T1000 (cell line): ENCODE data around the gene SFTA2.
"Not testable (repeated sequence)": the region's sequence is repeated elsewhere in the genome, so short reads cannot be mapped to it uniquely, and the experiment has no call there.

Source experiments
- DNase-seq: peaks from one replicate; lab custom pipeline; 2025; ENCODE audit warnings: mixed read lengths; lab: John Stamatoyannopoulos, UW

The SFTA2 gene

DNA sequence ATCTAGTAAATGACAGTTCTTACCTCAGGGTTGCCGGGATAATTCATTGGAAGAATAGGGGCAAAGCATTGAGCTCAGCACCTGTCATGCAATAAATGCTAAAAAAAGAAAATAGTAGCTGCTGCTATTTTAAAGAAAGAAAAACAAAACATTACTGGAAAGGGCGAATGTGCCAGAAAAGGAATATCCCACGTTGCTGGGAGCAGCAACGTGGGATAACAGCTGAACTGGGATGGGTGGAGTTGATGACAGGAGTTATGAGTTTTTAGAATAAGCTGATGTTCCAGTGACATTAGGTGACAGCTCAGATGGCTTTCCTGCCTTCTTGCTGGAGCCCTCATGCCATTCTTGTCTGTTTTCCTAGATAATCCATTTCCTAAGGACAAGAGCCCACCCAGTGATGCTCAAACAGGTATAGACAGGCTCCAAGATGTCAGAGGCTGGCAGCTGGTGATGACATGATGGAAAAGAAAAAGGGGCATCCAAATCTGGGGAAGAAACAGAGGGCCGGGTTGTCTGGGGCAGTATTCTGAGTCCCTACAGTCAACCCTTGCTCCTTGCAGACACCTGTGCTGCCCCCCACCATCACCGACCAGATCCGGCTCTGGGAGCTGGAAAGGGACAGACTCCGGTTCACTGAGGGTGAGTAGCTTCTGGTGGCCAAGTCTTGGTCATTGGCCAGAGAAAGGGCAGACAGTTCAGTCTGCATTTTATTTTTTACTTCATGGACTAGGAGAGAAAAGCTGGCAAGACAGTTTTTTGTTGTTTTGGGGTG lies 19.0 kb downstream of the SFTA2 start:
- DNase-seq: no peak

- DNase-seq: not testable (repeated sequence)
These were observed 21.5 kb downstream of the SFTA2 start for GRCh38 chr6:30910473-30910872.

DNA sequence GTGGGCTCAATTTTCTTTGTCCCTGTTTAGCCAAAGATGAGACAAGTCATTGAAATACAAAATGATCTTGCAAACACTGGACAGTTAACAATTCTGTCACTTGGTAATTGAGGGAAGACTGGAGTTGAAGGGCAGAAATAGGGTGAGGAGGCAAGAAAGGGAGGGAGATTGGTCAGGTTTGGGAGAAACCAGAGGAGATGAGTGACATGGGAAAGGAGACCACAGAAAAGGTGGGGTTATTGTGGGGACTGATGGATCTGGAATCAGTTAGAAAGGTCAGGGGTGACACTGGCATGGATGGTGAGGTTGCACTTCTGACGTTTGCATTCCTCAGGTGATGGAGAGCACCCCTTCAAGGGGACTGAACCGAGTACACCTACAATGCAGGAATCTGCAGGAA lies 23.3 kb downstream of the SFTA2 start:
- DNase-seq: no peak

DNA sequence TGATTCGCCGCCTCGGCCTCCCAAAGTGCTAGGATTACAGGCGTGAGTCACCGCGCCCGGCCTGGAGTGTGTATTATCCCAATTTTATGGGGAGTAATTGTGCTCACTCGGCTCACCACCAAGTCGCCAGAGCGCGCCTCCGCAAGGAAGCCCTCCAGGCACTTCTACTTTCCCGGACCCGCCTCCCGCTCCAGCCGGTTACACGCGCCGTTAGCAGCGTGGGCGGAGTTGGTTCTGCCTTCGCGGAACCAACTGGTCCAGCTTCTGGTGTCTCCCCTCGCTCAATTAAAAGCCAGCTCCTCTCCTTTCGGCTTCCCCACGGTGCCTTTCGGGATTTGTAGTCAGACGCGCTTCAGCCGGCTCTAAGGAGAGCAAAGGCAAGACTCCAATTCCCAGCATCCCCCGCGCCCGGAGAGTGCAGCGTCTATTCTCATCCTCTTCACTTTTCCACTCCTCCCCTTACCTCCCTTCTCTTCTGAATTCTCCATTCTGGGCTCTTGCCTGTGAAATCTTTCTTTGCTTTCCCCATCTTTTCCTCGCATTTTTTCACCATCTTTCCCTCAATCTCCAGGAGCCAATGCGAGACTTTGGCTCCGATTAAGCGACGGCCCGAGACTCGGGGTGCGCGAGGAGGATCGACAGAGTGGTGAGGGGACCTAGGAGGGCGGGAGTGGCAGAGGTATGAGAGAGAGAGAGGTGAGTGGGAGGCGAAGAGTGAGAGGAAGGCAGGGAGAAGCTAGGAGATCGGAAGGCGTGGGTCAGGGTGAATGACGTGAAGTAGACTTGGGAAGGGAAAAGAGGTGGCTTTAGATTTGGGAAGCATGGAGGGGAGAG lies 24.0 kb downstream of the SFTA2 start, which contains the start of gene GTF2H4:
Gene GTF2H4 (plus strand): TSS at position 450 of the 834 bp plus-strand sequence.
- DNase-seq: peak; percentile 97

DNA sequence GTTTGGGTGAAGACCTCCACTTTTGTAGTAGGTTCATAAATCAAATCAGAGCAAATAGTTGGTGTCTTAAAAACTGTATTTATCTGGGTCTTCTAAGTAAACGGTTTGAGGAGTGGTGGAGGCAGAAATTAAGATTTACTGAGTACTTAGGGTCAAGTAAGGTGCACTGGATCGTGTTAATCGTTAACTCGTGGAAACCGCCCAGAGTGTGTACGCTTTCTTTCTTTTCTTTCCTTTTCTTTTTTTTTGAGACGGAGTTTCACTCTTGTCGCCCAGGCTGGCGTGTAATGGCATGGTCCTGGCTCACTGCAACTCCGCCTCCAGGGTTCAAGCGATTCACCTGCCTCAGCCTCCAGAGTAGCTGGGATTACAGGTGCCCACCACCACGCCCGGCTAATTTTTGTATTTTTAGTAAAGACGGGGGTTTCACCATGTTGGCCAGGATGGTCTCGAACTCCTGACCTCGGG lies 24.6 kb downstream of the SFTA2 start:
- DNase-seq: not testable (repeated sequence)

DNA sequence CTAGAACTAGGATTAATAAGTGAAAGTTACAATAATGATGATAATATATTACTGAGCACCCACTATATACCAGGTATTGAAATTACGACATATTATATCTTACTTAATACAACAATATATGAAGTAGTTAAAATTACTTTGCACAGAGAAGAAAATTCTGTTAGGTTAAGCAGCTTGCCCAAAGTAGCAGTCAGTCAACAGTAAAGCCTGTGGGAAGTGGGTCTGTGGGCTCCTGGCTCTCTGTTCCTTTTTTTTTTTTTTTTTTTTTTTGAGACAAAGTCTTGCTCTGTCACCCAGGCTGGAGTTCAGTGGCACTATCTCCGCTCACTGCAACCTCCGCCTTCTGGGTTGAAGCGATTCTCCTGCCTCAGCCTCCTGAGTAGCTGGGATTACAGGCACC lies 28.7 kb downstream of the SFTA2 start:
- no peak for DNase-seq

GRCh38 chr6:30902709-30903108 lies 29.3 kb downstream of the SFTA2 start:
- no peak for DNase-seq

DNA sequence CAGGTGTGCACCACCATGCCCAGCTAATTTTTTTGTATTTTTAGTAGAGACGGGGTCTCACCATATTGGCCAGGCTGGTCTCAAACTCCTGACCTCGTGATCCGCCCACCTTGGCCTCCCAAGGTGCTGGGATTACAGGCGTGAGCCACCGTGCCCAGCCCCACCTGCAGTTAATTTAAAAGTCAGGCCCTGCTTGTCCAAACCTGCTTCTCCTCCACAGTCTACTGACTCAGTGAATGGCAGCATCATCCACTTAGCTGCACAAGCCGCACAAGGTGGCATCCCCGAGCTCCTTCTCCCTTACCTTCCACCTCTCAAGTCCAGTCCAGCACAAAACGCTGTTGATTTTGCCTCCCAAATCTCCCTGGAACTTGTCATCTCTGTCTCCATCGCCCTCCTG lies 29.8 kb downstream of the SFTA2 start:
- DNase-seq: not testable (repeated sequence)

DNA sequence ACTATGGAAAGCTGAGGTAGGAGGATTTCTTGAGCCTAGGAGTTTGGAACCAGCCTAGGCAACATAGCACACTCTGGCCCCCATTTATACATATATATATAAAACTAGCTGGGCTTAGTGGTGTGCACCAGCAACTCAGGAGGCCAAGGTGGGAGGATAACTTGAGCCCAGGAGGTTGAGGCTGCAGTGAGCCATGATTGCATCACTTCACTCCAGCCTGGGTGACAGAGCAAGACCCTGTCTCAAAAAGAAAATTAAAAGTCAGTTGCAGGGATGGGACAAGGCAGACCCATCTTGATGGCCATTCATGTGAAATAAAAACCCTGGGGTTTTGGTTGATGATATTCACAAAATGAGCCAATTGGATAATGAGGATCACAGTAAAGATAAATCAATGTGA lies 30.5 kb downstream of the SFTA2 start:
- DNase-seq: no peak

GRCh38 chr6:30900863-30901417 lies 31.0 kb downstream of the SFTA2 start:
- DNase-seq: no peak

- no peak for DNase-seq
These were observed 33.1 kb downstream of the SFTA2 start for GRCh38 chr6:30898750-30899360.

DNA sequence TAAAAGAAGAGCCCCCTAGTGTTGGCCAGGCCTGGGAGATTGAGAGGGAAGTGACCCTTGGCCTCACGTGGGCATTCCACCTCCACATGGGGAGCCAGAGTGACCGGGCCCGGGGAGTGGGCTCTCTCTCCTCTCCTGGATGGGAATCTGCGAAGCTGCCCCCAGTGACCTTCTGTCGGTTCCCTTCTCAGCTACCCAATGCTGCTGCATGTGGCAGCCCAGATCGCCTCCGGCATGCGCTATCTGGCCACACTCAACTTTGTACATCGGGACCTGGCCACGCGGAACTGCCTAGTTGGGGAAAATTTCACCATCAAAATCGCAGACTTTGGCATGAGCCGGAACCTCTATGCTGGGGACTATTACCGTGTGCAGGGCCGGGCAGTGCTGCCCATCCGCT lies 34.1 kb downstream of the SFTA2 start:
- no peak for DNase-seq

GRCh38 chr6:30896541-30896940 lies 35.4 kb downstream of the SFTA2 start:
- no peak for DNase-seq

DNA sequence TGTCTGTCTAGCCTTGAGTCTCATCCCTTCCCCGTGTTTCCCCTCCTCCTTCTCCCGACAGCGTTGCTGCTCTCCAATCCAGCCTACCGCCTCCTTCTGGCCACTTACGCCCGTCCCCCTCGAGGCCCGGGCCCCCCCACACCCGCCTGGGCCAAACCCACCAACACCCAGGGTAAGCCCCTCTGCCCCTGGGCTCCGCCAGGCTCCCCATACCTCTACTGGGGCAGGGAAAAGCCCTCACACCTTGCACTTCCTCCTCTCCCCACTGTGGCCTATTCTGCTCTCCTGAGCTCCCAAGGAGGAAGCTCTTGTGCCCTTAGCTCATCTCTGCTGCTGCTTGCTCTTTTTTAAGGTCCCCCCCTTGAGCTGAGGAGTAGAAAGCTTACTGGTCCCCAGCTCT lies 36.6 kb downstream of the SFTA2 start:
- no peak for DNase-seq

GRCh38 chr6:30894935-30895334 lies 37.0 kb downstream of the SFTA2 start:
- no peak for DNase-seq

- no peak for DNase-seq
These were observed 37.6 kb downstream of the SFTA2 start for GRCh38 chr6:30894381-30894780.

DNA sequence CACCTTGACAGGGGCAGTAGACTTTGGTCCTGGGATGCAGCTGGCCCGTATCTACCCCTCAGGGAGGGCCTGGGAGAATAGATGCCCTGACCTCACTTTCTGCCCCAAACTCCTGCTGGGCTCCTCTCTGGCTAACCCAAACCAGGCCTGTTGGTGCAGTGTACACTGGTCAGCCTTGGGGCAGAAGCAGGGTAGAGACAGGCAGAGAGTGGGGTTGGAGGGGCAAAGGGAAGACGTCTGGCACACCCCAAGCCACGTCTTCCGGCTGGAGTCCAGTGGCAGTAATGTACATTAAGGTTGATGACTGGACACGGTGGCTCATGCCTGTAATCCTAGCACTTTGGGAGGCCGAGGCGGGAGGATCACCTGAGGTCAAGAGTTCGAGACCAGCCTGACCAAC lies 38.3 kb downstream of the SFTA2 start:
- DNase-seq: no peak

- no peak for DNase-seq
These were observed 38.9 kb downstream of the SFTA2 start for GRCh38 chr6:30893001-30893591.

- DNase-seq: no peak
These were observed 40.0 kb downstream of the SFTA2 start for GRCh38 chr6:30891816-30892538.

GRCh38 chr6:30891450-30891723 lies 40.6 kb downstream of the SFTA2 start:
- no peak for DNase-seq

GRCh38 chr6:30890646-30891449 lies 41.1 kb downstream of the SFTA2 start:
- DNase-seq: no peak
